Left renal pelvis (tissue), 4 donors: ENCODE data around the gene SMTN. TPM values are rescaled to one million over a fixed set of nuclear protein-coding genes. Genes with fewer than 3 reads are reported as not detected.
A peak's percentile ranks its signal among the peaks of the same experiment; 100 is the strongest.

Experiments
- DNase-seq, 4 donors: peaks; one replicate each; pipeline ENCODE4 v3.0.0-alpha.2; 2013; ENCODE audit warnings: low read depth in 4 of 4, low spot score in 3 of 4
- polyA plus RNA-seq, 4 donors: library from polyadenylated mRNA; unstranded; fragments of 120-200 nt; gene quantifications; one replicate each; pipeline ENCODE4 v1.2.1, GENCODE V29; 2013; ENCODE audit not compliant: insufficient read length in 4 of 4

SMTN gene
- polyA plus RNA-seq, 4 donors = 31.0 to 52.3 (median 45.0) TPM

DNA sequence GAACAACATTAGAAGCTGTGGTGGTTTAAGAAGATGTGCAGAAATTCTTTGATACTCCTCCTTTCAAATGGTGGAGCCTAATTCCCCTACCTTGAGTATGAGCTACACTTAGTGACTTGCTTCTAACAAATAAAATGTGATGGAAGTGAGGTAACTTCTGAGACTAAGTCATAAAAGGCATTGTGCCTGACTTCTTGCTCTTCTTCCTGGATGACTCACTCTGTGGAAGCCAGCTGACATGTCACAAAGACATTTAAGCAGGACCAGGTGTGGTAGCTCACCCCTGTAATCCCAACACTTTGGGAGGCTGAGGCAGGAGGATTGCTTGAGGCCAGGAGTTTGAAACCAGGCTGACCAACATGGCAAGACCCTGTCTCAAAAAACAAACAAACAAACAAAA, 63.1 kb downstream of the SMTN start:
- DNase-seq = no peak

DNA sequence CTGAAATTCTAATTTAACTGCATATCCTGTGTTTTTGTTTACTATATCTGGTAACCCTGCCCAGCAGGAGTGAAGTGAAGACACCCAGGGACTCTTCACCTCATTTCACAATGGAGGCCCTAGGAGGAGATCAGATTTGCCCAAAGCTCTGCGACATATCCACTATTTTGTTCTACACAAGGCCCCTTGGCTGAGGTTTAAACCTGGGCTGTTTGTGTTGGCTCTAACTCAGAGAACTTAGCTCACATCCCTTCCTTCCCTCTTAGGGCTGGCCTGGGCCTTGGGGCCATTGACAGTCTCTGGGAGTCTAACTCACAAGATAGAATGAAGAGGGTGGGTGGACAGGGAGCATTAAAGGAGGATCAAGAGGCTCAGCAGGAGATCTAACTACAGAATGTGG, 67.4 kb downstream of the SMTN start:
- no peak for DNase-seq

DNA sequence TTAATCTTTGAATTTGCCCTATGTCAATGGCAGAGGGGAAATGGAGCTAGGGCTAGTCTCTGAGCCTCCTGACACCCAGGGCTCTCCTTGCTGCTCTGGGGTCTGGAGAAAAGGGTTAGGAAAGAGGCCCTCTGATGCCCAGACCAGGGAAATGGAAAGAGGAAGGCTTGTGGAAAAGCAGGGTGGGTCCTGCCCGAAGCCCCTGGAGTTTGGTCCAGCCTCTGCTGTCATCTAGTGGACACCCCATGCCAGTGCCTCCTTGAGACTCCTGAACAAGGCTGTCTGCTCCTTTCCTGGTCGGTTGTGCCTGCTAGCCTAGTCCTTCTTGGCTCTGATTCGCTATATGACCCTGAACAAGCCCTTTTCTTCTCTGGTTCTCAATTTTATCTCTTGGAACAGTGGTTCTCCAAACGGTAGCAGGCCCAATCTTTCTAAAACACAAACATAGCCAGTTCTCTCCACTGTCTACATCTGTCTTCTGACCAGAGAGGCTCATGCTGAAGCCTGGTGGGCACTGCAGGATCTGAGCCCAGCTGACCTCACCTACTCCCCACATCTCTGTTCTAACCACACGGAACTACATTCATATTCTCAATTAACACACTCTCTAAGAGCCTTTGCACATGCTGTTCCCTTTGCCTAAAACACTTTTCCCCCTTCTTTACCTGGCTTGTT, 68.0 kb downstream of the SMTN start:
- peak in 1 of 4 donors; percentile 47 for DNase-seq

DNA sequence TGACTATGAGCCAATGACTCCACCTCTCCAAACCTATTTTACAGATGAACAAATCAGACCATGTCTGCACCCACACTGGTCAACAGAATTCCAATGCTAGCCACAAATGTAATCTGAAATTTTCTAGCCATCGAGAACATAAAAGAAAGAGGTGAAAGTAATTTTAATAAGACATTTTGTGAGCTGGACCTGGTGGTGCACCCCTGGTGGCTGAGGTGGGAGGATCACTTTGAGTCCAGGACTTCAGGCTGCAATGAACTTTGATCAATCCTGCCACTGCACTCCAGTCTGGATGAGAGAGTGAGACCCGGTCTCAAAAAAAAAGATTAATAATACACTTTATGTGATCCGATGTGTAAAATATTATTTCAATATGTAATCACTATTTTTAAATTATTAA, 69.5 kb downstream of the SMTN start:
- DNase-seq = no peak

DNA sequence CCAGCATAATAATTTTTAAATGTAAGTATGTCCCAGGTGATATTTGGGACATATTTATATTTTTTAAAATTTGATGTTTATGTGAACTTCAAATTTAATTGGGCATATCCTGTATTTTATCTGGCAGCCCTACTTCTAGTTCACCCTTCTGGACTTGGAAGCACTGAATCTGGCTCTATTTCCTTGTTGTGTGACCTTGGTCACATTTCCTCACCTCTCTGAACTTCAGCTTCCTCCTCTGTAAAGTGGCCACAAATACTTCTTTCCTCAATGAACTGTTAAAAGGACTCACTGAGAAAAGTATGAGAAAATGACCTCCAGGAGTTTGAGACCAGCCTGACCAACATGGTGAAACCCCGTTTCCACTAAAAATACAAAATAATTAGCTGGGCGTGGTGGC, 70.8 kb downstream of the SMTN start:
- DNase-seq = no peak

DNA sequence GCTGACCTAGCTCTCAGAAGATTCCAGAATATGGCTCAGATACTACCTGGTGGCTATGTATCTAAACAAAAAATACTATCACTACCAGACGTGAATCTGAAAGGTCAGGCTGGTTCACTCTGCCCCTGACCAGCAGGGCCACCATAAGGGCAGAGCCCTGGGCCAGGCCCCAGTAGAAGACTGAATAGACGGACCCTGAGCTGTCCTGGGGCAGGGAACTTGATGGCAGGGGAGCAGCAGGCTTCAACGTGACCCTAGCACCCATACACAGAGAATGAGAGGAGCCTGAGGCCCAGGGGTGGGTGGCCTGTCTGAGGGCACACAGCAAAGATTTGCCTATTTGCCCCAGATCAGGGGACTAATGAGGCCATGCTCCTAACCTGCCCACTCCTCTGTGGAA, 72.2 kb downstream of the SMTN start:
- DNase-seq = no peak

Other genes starting within 250 kb of the SMTN start
- 10 to 100 TPM; 30.6 to 37.2 (median 37.0) TPM for gene MORC2, start 112.5 kb upstream of the SMTN start, polyA plus RNA-seq
- 100 to 1,000 TPM; 202 to 245 (median 211) TPM for gene TUG1, start 112.1 kb upstream of the SMTN start, polyA plus RNA-seq
- 10 to 100 TPM in 3 of 4 donors, 1 to 10 TPM in 1; 6.4 to 29.0 (median 12.2) TPM for gene SELENOM, start 26.2 kb downstream of the SMTN start, polyA plus RNA-seq
- gene INPP5J, start 41.6 kb downstream of the SMTN start, polyA plus RNA-seq = 1 to 10 TPM; 1.9 to 6.6 (median 4.7) TPM
- gene PLA2G3, start 59.2 kb downstream of the SMTN start, polyA plus RNA-seq = under 1 TPM; 0.07 to 0.27 (median 0.16) TPM
- 10 to 100 TPM; 34.8 to 55.0 (median 53.4) TPM for gene RNF185, start 78.9 kb downstream of the SMTN start, polyA plus RNA-seq
- gene LIMK2, start 131.0 kb downstream of the SMTN start, polyA plus RNA-seq = 10 to 100 TPM; 26.4 to 61.9 (median 47.8) TPM
- gene PIK3IP1, start 211.2 kb downstream of the SMTN start, polyA plus RNA-seq = 10 to 100 TPM in 3 of 4 donors, 1 to 10 TPM in 1; 8.1 to 15.1 (median 12.9) TPM